ENCODE data around the gene F3. TPM values are rescaled to one million over a fixed set of nuclear protein-coding genes. Genes with fewer than 3 reads are reported as not detected.

Gene F3
- total and polyA plus RNA-seq, 9 of the 15 experiments (the other 6 are each of a cell fraction or from before 2014, with no cell fraction given) = 0.24 to 0.28 TPM; not detected in 7

- no peaks in the 10 kb centered on the region for H4K20me1 ChIP-seq (replicated peaks; ENCODE audit: control insufficient read depth, insufficient read depth, low read length)
- POLR2A ChIA-PET = no interaction called here
- H2AFZ ChIP-seq (ENCODE audit: low read depth, low read length) = no peak overlapping the region
- H3K9me1 ChIP-seq (ENCODE audit: control insufficient read depth, insufficient read depth, low read length) = peaks cover 3% of the 10 kb centered on the region
- H3K4me1 ChIP-seq (replicated peaks in 1 of 2; ENCODE audit: control insufficient read depth in 2 of 2, insufficient read depth in 2 of 2, low read length in 2 of 2) = no peaks in the 10 kb centered on the region
- TF ChIP-seq PKNOX1 (IDR thresholded peaks at IDR 0.05) (peak; percentile 9; the same call in 1 of the 2 replicates), ARHGAP35 (IDR thresholded peaks at IDR 0.05; ENCODE audit: partially characterized antibody) (no peak)
- CTCF ChIA-PET (ENCODE audit: low intra/inter-chr PET ratio) = no interaction called here
- no peak overlapping the region for H3K4me2 ChIP-seq (ENCODE audit: insufficient read depth, low read length)
- FAIRE-seq = no peak
- BruUV-seq (replicated peaks) = no TSS peak
- H3K4me3 ChIP-seq = no peak overlapping the region
- no peaks in the 10 kb centered on the region for H3K79me2 ChIP-seq (ENCODE audit: control insufficient read depth, insufficient read depth, low read length)
- no peak overlapping the region for H3K9ac ChIP-seq (ENCODE audit: insufficient read depth in 1 of 2, low read depth in 2 of 2, low read length in 2 of 2)
- H3K36me3 ChIP-seq (ENCODE audit: control insufficient read depth, insufficient read depth, low read length) = no peaks in the 10 kb centered on the region
- H3K27me3 ChIP-seq (ENCODE audit: control insufficient read depth in 2 of 2, insufficient read depth in 2 of 2, low read length in 2 of 2) = peaks cover 11 to 52% of the 10 kb centered on the region in 2 experiments
- in situ Hi-C loops (cut with MboI) (no loop called here), intact Hi-C loops (cut with micrococcal nuclease) (no loop called here)
- H3K27ac ChIP-seq (ENCODE audit: extremely low read depth, low read depth, low read length) = no peak overlapping the region
- DNase-seq (ENCODE audit: extremely low read depth in 1 of 4, low spot score in 3 of 4) = no peak
- WGBS (ENCODE audit: insufficient coverage, low coverage, missing lambda C conversion rate) = 0% methylated on average over 7 of the region's 7 CpGs
- no peak for ATAC-seq
- H3K9me3 ChIP-seq (replicated peaks; ENCODE audit: control insufficient read depth, insufficient read depth, low read depth, low read length) = no peaks in the 10 kb centered on the region
Measured at GRCh38 chr1:94551449-94551848, 9.9 kb upstream of the F3 start.

- 2% methylated on average over 5 of the region's 5 CpGs for WGBS (ENCODE audit: insufficient coverage, low coverage, missing lambda C conversion rate)
- H3K4me1 ChIP-seq (replicated peaks in 1 of 2; ENCODE audit: control insufficient read depth in 2 of 2, insufficient read depth in 2 of 2, low read length in 2 of 2) = no peaks in the 10 kb centered on the region
- H2AFZ ChIP-seq (ENCODE audit: low read depth, low read length) = no peak overlapping the region
- peaks cover 3% of the 10 kb centered on the region for H3K9me1 ChIP-seq (ENCODE audit: control insufficient read depth, insufficient read depth, low read length)
- FAIRE-seq (no peak), DNase-seq (ENCODE audit: extremely low read depth in 1 of 4, low spot score in 3 of 4) (no peak), ATAC-seq (no peak)
- no peaks in the 10 kb centered on the region for H4K20me1 ChIP-seq (replicated peaks; ENCODE audit: control insufficient read depth, insufficient read depth, low read length)
- H3K9me3 ChIP-seq (replicated peaks; ENCODE audit: control insufficient read depth, insufficient read depth, low read depth, low read length) = no peaks in the 10 kb centered on the region
- H3K36me3 ChIP-seq (ENCODE audit: control insufficient read depth, insufficient read depth, low read length) = no peaks in the 10 kb centered on the region
- intact Hi-C loops (cut with micrococcal nuclease) (no loop called here), in situ Hi-C loops (cut with MboI) (no loop called here)
- no peak overlapping the region for H3K9ac ChIP-seq (ENCODE audit: insufficient read depth in 1 of 2, low read depth in 2 of 2, low read length in 2 of 2)
- no peak overlapping the region for H3K27ac ChIP-seq (ENCODE audit: extremely low read depth, low read depth, low read length)
- H3K4me2 ChIP-seq (ENCODE audit: insufficient read depth, low read length) = no peak overlapping the region
- no peak overlapping the region for H3K4me3 ChIP-seq
- no peaks in the 10 kb centered on the region for H3K79me2 ChIP-seq (ENCODE audit: control insufficient read depth, insufficient read depth, low read length)
- no TSS peak for BruUV-seq (replicated peaks)
- CTCF ChIA-PET (ENCODE audit: low intra/inter-chr PET ratio) = no interaction called here
- H3K27me3 ChIP-seq (ENCODE audit: control insufficient read depth in 2 of 2, insufficient read depth in 2 of 2, low read length in 2 of 2) = peaks cover 11 to 56% of the 10 kb centered on the region in 2 experiments
- POLR2A ChIA-PET = no interaction called here
- TF ChIP-seq HOXB6 (CRISPR knock-in tag; IDR thresholded peaks at IDR 0.05; ENCODE audit: borderline replicate concordance) (no peak), SRSF9 (IDR thresholded peaks at IDR 0.05; ENCODE audit: borderline replicate concordance, low read depth, low read length) (no peak), KAT8 (IDR thresholded peaks at IDR 0.05; ENCODE audit: low read depth) (no peak), CBFA2T2 (conservative IDR thresholded peaks at IDR 0.05) (no peak), E2F3 (CRISPR knock-in tag; IDR thresholded peaks at IDR 0.05) (no peak), ZBTB12 (CRISPR knock-in tag; IDR thresholded peaks at IDR 0.05) (no peak), MTA1 (IDR thresholded peaks at IDR 0.05; ENCODE audit: borderline replicate concordance) (no peak), CBX2 (IDR thresholded peaks at IDR 0.05; ENCODE audit: insufficient read depth, low read length, poor library complexity, severe bottlenecking) (no peak), TCF7 (IDR thresholded peaks at IDR 0.05; ENCODE audit: borderline replicate concordance) (no peak), THRA (IDR thresholded peaks at IDR 0.05) (no peak), ZNF778 (CRISPR knock-in tag; IDR thresholded peaks at IDR 0.05) (no peak)
Measured at GRCh38 chr1:94550800-94551241, 9.3 kb upstream of the F3 start.

All from K562 (cell line).